Mesendoderm (in vitro differentiated cells): Measurements from ENCODE around the gene CYGB.
"Not testable (repeated sequence)": the region's sequence is repeated elsewhere in the genome, so short reads cannot be mapped to it uniquely, and the experiment has no call there.

Experiments used
- DNase-seq: peaks from one replicate; pipeline ENCODE4 v3.0.0; 2013
- H2AK5ac ChIP-seq: 2 replicates; pipeline ENCODE4 v1.6.1; 2013; ENCODE audit warnings: low read length, inconsistent platforms
- H2BK120ac ChIP-seq: 2 replicates; pipeline ENCODE4 v1.6.1; 2013; ENCODE audit warnings: low read depth, mild to moderate bottlenecking, low read length, moderate library complexity, mixed read lengths
- H2BK15ac ChIP-seq: replicated peaks from 2 replicates; pipeline ENCODE4 v1.6.1; 2013; ENCODE audit warnings: low read depth, mild to moderate bottlenecking, moderate library complexity
- H2BK5ac ChIP-seq: 2 replicates; pipeline ENCODE4 v1.6.1; 2013; ENCODE audit warnings: low read length, inconsistent platforms
- H3K18ac ChIP-seq: 2 replicates; pipeline ENCODE4 v1.6.1; 2013; ENCODE audit warnings: mild to moderate bottlenecking, low read length, mixed read lengths
- H3K23ac ChIP-seq: one replicate; pipeline ENCODE4 v1.6.1; 2013; ENCODE audit warnings: low read length
- H3K27ac ChIP-seq: 2 replicates; pipeline ENCODE4 v1.5.1; 2013; ENCODE audit warnings: low read depth, mild to moderate bottlenecking, inconsistent platforms, low read length, moderate library complexity
- H3K27me3 ChIP-seq: 2 replicates; pipeline ENCODE4 v1.6.1; 2013; ENCODE audit warnings: low read length, control low read depth, mild to moderate bottlenecking, inconsistent platforms; ENCODE audit not compliant: insufficient read depth, poor library complexity
- H3K36me3 ChIP-seq: 2 replicates; pipeline ENCODE4 v1.6.1; 2013; ENCODE audit warnings: low read length, inconsistent platforms; ENCODE audit not compliant: control insufficient read depth, insufficient read depth
- H3K4ac ChIP-seq: one replicate; pipeline ENCODE4 v1.6.1; 2013; ENCODE audit warnings: low read depth, mild to moderate bottlenecking, low read length, moderate library complexity
- H3K4me1 ChIP-seq: 2 replicates; pipeline ENCODE4 v1.6.1; 2013; ENCODE audit warnings: low read depth, low read length, inconsistent platforms; ENCODE audit not compliant: control insufficient read depth
- H3K4me2 ChIP-seq: 2 replicates; pipeline ENCODE4 v1.6.1; 2013; ENCODE audit warnings: low read length
- H3K4me3 ChIP-seq: 2 replicates; pipeline ENCODE4 v1.5.1; 2013; ENCODE audit warnings: mild to moderate bottlenecking, low read length
- H3K56ac ChIP-seq: one replicate; pipeline ENCODE4 v1.6.1; 2013; ENCODE audit warnings: low read length
- H3K79me1 ChIP-seq: 2 replicates; pipeline ENCODE4 v1.6.1; 2013; ENCODE audit warnings: low read length, inconsistent platforms
- H3K79me2 ChIP-seq: 2 replicates; pipeline ENCODE4 v1.6.1; 2013; ENCODE audit warnings: mild to moderate bottlenecking, low read length; ENCODE audit not compliant: control insufficient read depth, insufficient read depth
- H3K9ac ChIP-seq: 2 replicates; pipeline ENCODE4 v1.6.1; 2013; ENCODE audit warnings: low read length, inconsistent platforms
- H4K5ac ChIP-seq: one replicate; pipeline ENCODE4 v1.6.1; 2013; ENCODE audit warnings: low read length
- H4K8ac ChIP-seq: one replicate; pipeline ENCODE4 v1.6.1; 2013; ENCODE audit warnings: low read depth, mild to moderate bottlenecking, control low read depth, low read length, moderate library complexity
- WGBS: extraction: QIAGEN DNeasy Blood & Tissue Kit; methylation state at CpG from one replicate; pipeline ENCODE4 v1.1.7; 2013; ENCODE audit warnings: low lambda C conversion rate, missing lambda C conversion rate; ENCODE audit not compliant: insufficient coverage; ENCODE audit errors: extremely low coverage; 5-methylcytosine and 5-hydroxymethylcytosine counted together

Gene CYGB

GRCh38 chr17:76514355-76514754 lies 23.2 kb downstream of the CYGB start:
- H3K56ac ChIP-seq, result not testable (repeated sequence)

GRCh38 chr17:76513306-76513692 lies 24.2 kb downstream of the CYGB start:
- Histone ChIP-seq H2AK5ac (no peak overlapping the region), H2BK5ac (no peak overlapping the region), H3K4me3 (no peak overlapping the region), H3K23ac (no peak overlapping the region), H3K4me1 (no peaks in the 10 kb centered on the region), H3K79me2 (no peaks in the 10 kb centered on the region), H3K9ac (no peak overlapping the region), H3K79me1 (no peaks in the 10 kb centered on the region), H3K4ac (no peak overlapping the region), H3K27ac (no peak overlapping the region), H4K5ac (no peak overlapping the region), H3K18ac (no peak overlapping the region), H3K27me3 (no peaks in the 10 kb centered on the region), H4K8ac (no peak overlapping the region), H3K36me3 (no peaks in the 10 kb centered on the region), H2BK120ac (no peak overlapping the region), H2BK15ac (no peak overlapping the region), H3K56ac (no peak overlapping the region), H3K4me2 (no peak overlapping the region)
- no peak for DNase-seq
- no CpG with 5 or more reads among the region's 6 CpGs for WGBS

More at GRCh38 chr17:76514355-76514754, 23.2 kb downstream of the CYGB start:
- H3K27ac ChIP-seq, H3K18ac ChIP-seq, H3K79me2 ChIP-seq, H4K8ac ChIP-seq, H4K5ac ChIP-seq, H3K4ac ChIP-seq, DNase-seq, H3K36me3 ChIP-seq, H3K4me3 ChIP-seq, H3K9ac ChIP-seq, H2BK120ac ChIP-seq, H3K4me1 ChIP-seq, H2BK5ac ChIP-seq, H3K27me3 ChIP-seq, H3K79me1 ChIP-seq, H3K4me2 ChIP-seq, H2BK15ac ChIP-seq, H3K23ac ChIP-seq, H2AK5ac ChIP-seq: not testable (repeated sequence)
- WGBS, result no CpG with 5 or more reads among the region's 6 CpGs

GRCh38 chr17:76512366-76513305 lies 24.9 kb downstream of the CYGB start:
- H3K4me1 ChIP-seq, result no peaks in the 10 kb centered on the region
- no peak overlapping the region for H3K9ac ChIP-seq
- no peak overlapping the region for H4K8ac ChIP-seq
- no peak for DNase-seq
- no peak overlapping the region for H2BK120ac ChIP-seq
- H3K79me1 ChIP-seq, result no peaks in the 10 kb centered on the region
- no peak overlapping the region for H4K5ac ChIP-seq
- no peak overlapping the region for H2AK5ac ChIP-seq
- no peak overlapping the region for H3K18ac ChIP-seq
- H2BK5ac ChIP-seq, result no peak overlapping the region
- H3K4ac ChIP-seq, result no peak overlapping the region
- H3K4me2 ChIP-seq, result no peak overlapping the region
- WGBS, result no CpG with 5 or more reads among the region's 22 CpGs
- no peaks in the 10 kb centered on the region for H3K36me3 ChIP-seq
- H3K4me3 ChIP-seq, result no peak overlapping the region
- H3K27ac ChIP-seq, result no peak overlapping the region
- no peak overlapping the region for H2BK15ac ChIP-seq
- H3K79me2 ChIP-seq, result no peaks in the 10 kb centered on the region
- H3K27me3 ChIP-seq, result no peaks in the 10 kb centered on the region
- H3K56ac ChIP-seq, result no peak overlapping the region
- no peak overlapping the region for H3K23ac ChIP-seq

- no CpG with 5 or more reads among the region's 13 CpGs for WGBS
- Histone ChIP-seq H3K23ac (no peak overlapping the region), H3K79me2 (no peaks in the 10 kb centered on the region), H3K4ac (no peak overlapping the region), H3K9ac (no peak overlapping the region), H2BK120ac (no peak overlapping the region), H4K8ac (no peak overlapping the region), H3K27me3 (no peaks in the 10 kb centered on the region), H3K36me3 (no peaks in the 10 kb centered on the region), H2BK15ac (no peak overlapping the region), H3K56ac (no peak overlapping the region), H3K18ac (no peak overlapping the region), H2AK5ac (no peak overlapping the region), H3K4me2 (no peak overlapping the region), H4K5ac (no peak overlapping the region), H3K4me1 (no peaks in the 10 kb centered on the region), H2BK5ac (no peak overlapping the region), H3K27ac (no peak overlapping the region), H3K4me3 (no peak overlapping the region), H3K79me1 (no peaks in the 10 kb centered on the region)
- no peak for DNase-seq
Observed at GRCh38 chr17:76511668-76512365, 25.7 kb downstream of the CYGB start.

- no peaks in the 10 kb centered on the region for H3K36me3 ChIP-seq
- no peak overlapping the region for H4K8ac ChIP-seq
- no peak overlapping the region for H3K4me2 ChIP-seq
- H4K5ac ChIP-seq, result no peak overlapping the region
- no peak overlapping the region for H2AK5ac ChIP-seq
- no peak overlapping the region for H2BK15ac ChIP-seq
- H3K27ac ChIP-seq, result no peak overlapping the region
- H3K18ac ChIP-seq, result no peak overlapping the region
- WGBS, result no CpG with 5 or more reads among the region's 9 CpGs
- H3K4me3 ChIP-seq, result no peak overlapping the region
- no peak overlapping the region for H3K9ac ChIP-seq
- H3K4me1 ChIP-seq, result no peaks in the 10 kb centered on the region
- H3K79me2 ChIP-seq, result no peaks in the 10 kb centered on the region
- no peak overlapping the region for H3K23ac ChIP-seq
- no peak for DNase-seq
- H3K56ac ChIP-seq, result no peak overlapping the region
- H3K79me1 ChIP-seq, result no peaks in the 10 kb centered on the region
- no peak overlapping the region for H2BK120ac ChIP-seq
- H2BK5ac ChIP-seq, result no peak overlapping the region
- H3K4ac ChIP-seq, result no peak overlapping the region
- H3K27me3 ChIP-seq, result no peaks in the 10 kb centered on the region
Observed at GRCh38 chr17:76510831-76511244, 26.7 kb downstream of the CYGB start.
